GM23338 (cell line): Measurements from ENCODE around the gene NECTIN2.

Experiments
- CREB1 ChIP-seq: fragments of 250-450 bp; sonication (Bioruptor Pico); IDR thresholded peaks from 2 replicates; pipeline ENCODE4 v1.5.0; 2020; ENCODE audit warnings: low read depth, mild to moderate bottlenecking, moderate library complexity
- CTCF ChIP-seq, 2 experiments: fragments of 200-600 bp in 1 of 2; sonication (generic) in 1 of 2; conservative IDR thresholded peaks; 2 replicates each; pipeline versions ENCODE4 v1.5.1 to v1.6.1; 2016 to 2017; ENCODE audit warnings: antibody characterized with exemption in 2 of 2, low read depth in 2 of 2, mild to moderate bottlenecking in 2 of 2, moderate library complexity in 1 of 2
- STAT1 ChIP-seq: IDR thresholded peaks from one replicate; pipeline ENCODE4 v1.6.1; 2016; ENCODE audit warnings: antibody characterized with exemption; ENCODE audit not compliant: unreplicated experiment
- TF ChIP-seq, protein P1 (sequence below): IDR thresholded peaks from one replicate; pipeline ENCODE4 v1.6.1; 2018; ENCODE audit warnings: antibody characterized with exemption; ENCODE audit not compliant: unreplicated experiment

- TF ChIP-seq CTCF (conservative IDR thresholded peaks at IDR 0.05; ENCODE audit: low read depth in 2 of 2) (no peak), CREB1 (no peak), STAT1 (no peak)
- TF ChIP-seq, protein P1, sequence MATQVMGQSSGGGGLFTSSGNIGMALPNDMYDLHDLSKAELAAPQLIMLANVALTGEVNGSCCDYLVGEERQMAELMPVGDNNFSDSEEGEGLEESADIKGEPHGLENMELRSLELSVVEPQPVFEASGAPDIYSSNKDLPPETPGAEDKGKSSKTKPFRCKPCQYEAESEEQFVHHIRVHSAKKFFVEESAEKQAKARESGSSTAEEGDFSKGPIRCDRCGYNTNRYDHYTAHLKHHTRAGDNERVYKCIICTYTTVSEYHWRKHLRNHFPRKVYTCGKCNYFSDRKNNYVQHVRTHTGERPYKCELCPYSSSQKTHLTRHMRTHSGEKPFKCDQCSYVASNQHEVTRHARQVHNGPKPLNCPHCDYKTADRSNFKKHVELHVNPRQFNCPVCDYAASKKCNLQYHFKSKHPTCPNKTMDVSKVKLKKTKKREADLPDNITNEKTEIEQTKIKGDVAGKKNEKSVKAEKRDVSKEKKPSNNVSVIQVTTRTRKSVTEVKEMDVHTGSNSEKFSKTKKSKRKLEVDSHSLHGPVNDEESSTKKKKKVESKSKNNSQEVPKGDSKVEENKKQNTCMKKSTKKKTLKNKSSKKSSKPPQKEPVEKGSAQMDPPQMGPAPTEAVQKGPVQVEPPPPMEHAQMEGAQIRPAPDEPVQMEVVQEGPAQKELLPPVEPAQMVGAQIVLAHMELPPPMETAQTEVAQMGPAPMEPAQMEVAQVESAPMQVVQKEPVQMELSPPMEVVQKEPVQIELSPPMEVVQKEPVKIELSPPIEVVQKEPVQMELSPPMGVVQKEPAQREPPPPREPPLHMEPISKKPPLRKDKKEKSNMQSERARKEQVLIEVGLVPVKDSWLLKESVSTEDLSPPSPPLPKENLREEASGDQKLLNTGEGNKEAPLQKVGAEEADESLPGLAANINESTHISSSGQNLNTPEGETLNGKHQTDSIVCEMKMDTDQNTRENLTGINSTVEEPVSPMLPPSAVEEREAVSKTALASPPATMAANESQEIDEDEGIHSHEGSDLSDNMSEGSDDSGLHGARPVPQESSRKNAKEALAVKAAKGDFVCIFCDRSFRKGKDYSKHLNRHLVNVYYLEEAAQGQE, result no peak
Observed at GRCh38 chr19:44893332-44894051, 47.4 kb downstream of the NECTIN2 start.
